NCI-H1092 (cell line): Measurements from ENCODE around the gene ATAD3B.
"Not testable (repeated sequence)": the region's sequence is repeated elsewhere in the genome, so short reads cannot be mapped to it uniquely, and the experiment has no call there.

Source experiments
- DNase-seq: peaks from one replicate; lab custom pipeline; 2025; lab: John Stamatoyannopoulos, UW

ATAD3B gene

DNA sequence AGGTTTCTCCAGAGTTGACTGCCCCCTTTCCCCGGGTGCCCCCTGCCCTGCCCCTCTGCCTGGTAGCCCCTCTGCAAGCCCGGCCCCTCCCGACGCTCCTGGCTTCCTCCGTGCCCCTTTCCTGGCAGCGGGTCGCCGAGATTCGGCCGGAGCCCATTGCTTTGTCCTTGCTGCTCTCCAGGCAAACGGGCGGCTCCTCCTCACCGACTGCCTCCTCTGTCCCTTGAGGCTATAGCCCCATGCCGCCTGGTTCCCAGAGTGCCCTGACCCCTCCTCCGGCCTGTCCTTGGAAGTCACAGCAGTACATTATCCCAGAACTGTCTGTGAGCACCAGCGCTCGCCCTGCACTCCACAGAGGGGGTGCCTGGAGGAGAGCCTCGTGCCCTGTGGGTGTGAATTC is 42.1 kb downstream of the ATAD3B start:
- not testable (repeated sequence) for DNase-seq

DNA sequence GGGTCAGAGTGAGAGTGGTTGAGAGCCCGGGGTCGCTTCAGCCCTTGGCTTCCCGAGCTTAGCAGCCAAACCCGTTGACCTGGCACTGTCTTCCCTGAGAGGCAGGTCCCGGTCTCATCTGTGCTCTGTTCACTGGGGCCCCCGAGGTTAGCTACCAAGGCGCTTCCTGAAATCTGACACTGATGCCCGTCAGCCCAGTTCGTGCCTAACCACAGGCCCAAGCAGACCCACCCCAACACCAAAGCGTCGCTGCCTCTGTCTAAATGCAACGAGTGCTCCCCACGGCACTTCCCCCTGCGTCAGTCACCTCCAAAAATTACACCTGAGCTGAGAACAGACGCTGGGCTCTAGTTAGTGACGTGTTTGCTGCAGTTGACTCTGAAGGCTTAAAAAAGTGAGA is 42.8 kb downstream of the ATAD3B start:
- DNase-seq: not testable (repeated sequence)

DNA sequence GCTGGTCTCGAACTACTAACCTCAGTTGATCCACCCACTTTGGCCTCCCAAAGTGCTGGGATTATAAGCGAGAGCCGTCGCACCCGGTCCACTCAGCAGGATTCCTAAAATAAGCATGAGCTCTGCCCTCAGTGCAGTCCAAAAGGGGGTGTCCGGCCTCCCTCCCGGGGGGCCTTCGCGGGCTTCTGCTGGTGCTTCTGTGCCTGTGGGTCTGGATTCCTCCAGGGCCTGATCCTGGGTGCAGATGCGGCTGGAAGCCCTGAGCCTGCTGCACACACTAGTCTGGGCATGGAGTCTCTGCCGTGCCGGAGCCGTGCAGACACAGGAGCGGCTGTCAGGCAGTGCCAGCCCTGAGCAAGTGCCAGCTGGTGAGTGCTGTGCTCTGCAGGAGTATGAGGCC is 45.4 kb downstream of the ATAD3B start:
- DNase-seq: not testable (repeated sequence)

DNA sequence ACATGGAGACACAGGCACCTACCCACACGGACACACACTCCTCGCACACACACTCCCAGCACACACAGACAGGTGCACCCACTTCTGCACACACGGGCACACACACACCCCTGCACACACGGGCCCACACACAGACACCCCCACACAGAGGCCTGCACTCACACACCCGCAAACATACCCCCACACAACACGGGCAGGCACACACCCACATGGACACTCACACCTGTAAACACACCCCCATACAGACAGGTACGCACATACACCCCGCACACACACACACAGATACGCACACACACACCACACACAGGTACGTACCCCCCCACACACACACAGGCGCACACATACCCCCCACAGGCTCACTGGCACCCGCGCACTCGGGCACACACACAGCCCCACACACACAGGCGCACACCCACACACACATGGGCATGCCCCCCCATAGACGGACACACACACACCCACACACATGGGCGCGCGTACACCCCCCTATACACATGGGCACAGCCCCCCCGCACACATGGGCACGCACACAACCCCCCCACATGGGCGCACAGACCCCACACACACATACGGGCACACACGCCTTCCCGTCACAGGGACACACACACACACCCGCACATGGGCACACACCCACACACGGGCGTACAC is 46.5 kb downstream of the ATAD3B start:
- no peak for DNase-seq

DNA sequence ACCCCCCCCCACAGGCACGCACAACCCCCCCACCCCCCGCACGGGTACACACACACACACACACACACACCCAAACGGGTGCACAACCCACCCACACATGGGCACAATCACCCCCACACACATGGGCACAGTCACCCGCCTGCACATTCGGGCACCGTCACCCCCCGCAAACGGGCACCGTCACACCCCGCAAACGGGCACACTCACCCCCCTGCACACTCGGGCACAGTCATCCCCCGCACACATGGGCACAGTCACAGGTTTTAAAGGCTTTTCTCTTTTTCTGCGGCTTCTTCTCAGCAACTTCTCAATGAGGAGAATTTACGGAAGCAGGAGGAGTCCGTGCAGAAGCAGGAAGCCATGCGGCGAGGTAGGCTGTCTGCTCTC is 47.0 kb downstream of the ATAD3B start:
- DNase-seq: not testable (repeated sequence)

DNA sequence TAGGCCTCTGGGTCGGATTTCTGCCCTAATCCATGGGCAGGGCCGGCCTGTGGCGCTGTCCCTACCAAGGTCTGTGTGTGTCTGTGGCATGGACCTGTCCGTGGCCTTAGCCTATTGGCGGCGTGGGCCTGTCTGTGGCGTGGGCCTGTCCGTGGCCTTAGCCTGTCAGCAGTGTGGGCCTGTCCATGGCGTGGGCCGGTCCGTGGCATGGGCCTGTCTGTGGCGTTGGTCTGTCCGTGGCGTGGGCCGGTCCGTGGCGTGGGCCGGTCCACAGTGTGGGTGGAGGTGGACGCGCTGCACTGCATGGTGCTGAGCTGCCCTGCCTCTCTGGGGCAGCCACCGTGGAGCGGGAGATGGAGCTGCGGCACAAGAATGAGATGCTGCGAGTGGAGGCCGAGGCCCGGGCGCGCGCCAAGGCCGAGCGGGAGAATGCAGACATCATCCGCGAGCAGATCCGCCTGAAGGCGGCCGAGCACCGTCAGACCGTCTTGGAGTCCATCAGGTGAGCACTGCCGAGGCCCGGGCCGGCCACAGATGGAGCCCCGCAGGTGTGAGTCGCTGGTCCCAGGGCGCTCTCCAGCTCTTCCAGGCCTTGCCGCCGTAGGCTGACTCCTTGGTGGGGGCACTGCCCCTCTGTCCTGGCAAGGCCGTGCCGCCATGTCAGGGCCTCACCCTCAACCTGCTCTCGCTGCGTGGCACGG is 48.4 kb downstream of the ATAD3B start:
- DNase-seq: not testable (repeated sequence)

DNA sequence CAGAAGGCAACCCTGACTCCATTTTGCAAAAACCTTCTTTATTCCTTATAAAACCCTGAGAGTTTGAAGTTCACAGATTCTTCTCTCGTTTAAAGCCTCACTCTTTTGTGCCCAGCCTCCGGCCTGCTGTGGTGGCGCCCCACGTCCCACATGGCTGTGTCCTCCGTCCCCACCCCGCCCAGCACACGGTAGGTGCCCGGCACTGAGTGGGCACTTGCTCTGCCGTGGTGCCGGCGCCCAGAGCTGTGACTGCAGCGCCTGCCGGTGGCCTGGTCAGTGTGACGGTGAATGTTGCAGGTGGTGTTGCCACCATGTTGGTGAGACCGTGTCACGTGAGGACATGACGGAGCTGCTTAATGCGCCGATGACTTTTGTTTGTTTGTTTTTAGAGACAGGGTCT is 49.8 kb downstream of the ATAD3B start:
- no peak for DNase-seq

DNA sequence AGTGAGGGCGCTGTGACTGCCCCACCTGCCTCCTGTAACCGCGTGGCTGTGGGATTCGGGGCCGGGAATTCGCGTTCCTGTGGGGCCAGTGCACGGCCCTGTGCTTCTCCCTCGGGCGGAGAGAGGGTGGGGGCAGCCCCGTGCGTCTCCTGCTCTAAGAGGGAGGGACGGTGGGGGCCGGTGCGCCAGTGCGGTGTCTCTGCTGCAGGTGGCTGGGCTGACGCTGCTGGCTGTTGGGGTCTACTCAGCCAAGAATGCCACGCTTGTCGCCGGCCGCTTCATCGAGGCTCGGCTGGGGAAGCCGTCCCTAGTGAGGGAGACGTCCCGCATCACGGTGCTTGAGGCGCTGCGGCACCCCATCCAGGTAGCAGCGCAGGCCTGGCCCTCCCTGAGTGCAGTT is 51.0 kb downstream of the ATAD3B start:
- not testable (repeated sequence) for DNase-seq

DNA sequence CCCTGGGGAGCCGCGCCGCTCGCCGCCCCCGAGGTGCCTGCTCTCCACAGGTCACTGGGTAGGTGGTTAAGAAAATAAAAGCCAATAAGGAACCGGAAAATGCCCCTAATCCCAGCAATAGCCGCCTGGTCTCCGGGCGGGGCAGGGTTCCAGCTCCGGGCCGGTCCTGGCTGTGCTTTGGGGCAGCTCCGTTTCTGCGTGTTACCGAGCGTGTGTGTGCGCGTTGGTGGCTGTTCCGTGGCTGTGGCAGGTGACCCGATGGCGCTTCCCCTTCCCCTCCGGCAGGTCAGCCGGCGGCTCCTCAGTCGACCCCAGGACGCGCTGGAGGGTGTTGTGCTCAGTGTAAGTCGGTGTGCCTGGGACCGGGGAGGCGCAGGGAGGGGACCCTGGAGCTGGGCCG is 51.7 kb downstream of the ATAD3B start:
- DNase-seq: not testable (repeated sequence)

DNA sequence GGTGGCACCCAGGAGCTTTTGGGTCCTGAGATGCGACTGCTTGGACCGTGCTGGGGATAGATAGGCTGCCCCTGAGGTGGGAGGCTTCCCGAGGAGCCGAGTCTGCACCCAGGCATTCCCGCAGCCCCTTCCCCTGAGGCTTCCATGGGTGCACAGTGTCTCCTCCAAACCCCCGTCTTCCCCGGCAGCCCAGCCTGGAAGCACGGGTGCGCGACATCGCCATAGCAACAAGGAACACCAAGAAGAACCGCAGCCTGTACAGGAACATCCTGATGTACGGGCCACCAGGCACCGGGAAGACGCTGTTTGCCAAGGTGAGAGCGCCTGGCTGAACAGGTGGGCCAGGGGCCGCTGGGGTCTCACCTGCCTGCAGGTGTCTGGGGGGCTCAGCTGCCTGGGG is 52.1 kb downstream of the ATAD3B start:
- not testable (repeated sequence) for DNase-seq

DNA sequence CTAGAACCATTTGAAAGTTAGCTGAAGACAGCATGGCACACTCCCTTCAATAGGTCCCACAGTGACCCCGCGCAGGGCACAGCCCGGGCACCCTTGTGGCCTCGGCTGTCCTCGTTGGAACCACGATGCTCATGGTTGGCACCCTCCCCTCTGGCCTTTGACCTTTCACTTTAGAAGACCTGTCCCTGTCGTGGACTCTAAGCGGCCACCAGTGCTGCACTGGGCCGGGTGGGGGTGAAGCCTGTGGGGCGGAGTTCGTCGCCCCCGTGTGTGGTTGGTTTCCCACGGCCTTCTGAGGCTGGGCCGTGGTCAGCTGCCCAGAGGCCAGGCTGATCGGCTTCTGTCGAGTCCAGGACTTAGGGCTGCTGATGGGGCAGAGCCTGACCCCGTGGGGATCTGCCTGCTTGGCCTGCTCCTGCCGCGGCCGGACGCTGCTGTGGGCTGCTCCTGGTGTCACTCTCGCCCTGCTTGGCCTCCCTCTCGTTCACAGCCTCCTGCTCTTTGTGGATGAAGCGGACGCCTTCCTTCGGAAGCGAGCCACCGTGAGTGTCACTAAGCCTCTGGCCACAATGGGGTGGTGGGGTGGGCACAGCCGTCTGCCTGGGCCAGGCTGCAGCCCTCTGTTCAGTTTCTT is 53.3 kb downstream of the ATAD3B start:
- not testable (repeated sequence) for DNase-seq

- DNase-seq: not testable (repeated sequence)
These were observed 54.9 kb downstream of the ATAD3B start for GRCh38 chr1:1526476-1526875.

DNA sequence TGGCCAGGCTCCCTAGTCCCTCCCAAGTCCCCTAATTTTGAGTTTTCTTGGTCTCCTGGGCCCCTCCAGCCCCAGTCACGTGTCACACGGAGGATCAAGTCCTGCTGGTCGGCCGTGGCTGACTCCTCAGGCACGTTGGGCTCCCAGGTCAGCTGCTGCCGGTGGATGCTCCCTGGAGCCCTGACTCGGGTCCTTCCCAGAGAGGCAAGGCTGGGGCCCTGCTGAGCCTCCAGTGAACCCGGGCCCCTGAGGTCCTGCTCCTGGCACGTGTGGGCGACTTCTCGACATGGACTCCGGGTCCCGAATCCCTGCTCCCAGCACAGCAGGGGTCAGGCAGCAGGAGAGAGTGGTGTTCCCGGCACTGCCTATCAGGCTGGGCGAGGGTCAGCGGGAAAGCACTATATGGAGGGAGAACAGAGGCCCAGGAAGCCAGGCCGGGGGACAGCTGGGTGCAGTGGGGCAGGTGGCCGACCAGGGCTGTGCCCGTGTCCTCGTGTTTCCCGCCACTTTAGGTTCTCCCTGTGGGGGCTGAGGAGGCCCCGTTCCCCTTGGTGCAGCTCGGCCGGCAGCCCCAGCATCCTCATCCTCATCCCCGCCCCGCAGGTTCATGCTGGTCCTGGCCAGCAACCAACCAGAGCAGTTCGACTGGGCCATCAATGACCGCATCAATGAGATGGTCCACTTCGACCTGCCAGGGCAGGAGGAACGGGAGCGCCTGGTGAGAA is 55.7 kb downstream of the ATAD3B start:
- no peak for DNase-seq

- no peak for DNase-seq
These were observed 57.0 kb downstream of the ATAD3B start for GRCh38 chr1:1528301-1529267.

DNA sequence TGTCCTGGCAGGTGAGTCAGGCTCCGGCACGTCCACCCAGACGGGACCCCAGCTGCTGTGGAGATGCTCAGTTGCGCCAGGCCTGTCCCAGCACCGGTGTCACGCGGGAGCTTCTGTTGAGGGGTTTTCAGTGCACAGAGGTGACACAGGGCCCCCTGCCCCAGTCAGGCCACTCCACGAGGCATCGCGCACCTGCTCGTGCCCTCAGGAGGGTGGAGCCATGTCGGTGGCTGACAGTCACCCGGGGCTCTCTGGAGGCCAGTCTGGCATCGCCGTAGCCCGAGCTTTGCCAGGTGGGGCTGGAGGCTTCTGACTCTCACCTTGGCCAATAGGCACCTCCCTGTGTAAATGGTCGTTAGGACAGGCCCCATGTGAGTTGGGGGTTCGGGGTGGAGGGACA is 57.8 kb downstream of the ATAD3B start:
- DNase-seq: no peak

GRCh38 chr1:1529936-1530335 is 58.4 kb downstream of the ATAD3B start:
- DNase-seq: no peak

- no peak for DNase-seq
These were observed 60.4 kb downstream of the ATAD3B start for GRCh38 chr1:1531947-1532346.

GRCh38 chr1:1533176-1533893 is 61.8 kb downstream of the ATAD3B start:
- not testable (repeated sequence) for DNase-seq

DNA sequence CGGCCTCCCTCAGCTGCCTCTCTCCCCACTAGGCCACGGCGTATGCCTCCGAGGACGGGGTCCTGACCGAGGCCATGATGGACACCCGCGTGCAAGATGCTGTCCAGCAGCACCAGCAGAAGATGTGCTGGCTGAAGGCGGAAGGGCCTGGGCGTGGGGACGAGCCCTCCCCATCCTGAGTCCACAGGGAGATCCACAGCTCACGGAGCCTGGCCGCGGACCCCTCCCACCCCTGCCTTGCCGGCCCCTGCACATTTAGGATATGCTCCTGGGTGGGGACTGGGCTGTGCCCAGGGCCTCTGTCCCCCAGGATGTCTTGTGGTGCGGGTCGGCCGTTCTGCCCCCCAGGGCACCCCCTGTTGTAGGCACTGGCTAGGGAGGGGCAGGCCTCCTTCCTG is 62.3 kb downstream of the ATAD3B start:
- DNase-seq: not testable (repeated sequence)

- no peak for DNase-seq
These were observed 63.0 kb downstream of the ATAD3B start for GRCh38 chr1:1534401-1535154.
